HUDEP-2 (cell line): ENCODE data around the gene ZC3HAV1.
"Not testable (repeated sequence)": the region's sequence is repeated elsewhere in the genome, so short reads cannot be mapped to it uniquely, and the experiment has no call there.

Experiments
- DNase-seq, 76 experiments: peaks; one replicate each; lab custom pipeline; 2025; ENCODE audit not compliant: unreplicated experiment in 76 of 76; lab: John Stamatoyannopoulos, UW

ZC3HAV1 gene

GRCh38 chr7:139109188-139109982, at the start of gene ZC3HAV1:
ZC3HAV1 (minus strand) TSS chr7:139109720; CDS start chr7:139109331, 389 bp downstream.
- DNase-seq, result peak in 75 of 76 experiments; percentile 19 to 93 (median 81)

- peak in 17 of 76 experiments; percentile 1 to 52 (median 12) for DNase-seq
Observed at GRCh38 chr7:139153832-139154231, 44.3 kb upstream of the ZC3HAV1 start.

DNA sequence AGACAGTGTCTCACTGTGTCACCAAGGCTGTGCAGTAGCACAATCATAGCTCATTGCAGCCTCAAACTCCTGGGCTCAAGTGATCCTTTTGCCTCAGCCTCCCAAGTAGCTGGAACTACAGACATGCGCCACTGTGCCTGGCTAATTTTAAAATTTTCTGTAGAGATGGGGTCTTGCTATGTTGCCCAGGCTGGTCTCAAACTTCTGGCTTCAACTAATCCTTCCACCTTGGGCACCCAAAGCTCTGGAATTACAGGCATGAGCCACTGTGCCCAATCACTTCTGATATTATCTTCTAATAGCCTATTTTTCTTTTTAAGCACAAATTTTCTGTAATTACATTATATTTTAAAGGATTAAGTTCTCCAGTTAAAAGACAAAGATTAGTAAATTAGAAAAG, 42.6 kb upstream of the ZC3HAV1 start:
- no peak for DNase-seq

- no peak for DNase-seq
Observed at GRCh38 chr7:139139150-139139549, 29.6 kb upstream of the ZC3HAV1 start.

- DNase-seq, result peak in 73 of 76 experiments; percentile 21 to 89 (median 77)
Observed at GRCh38 chr7:139133335-139134139, 24.0 kb upstream of the ZC3HAV1 start.

- DNase-seq, result no peak
Observed at GRCh38 chr7:139132887-139133286, 23.4 kb upstream of the ZC3HAV1 start.

DNA sequence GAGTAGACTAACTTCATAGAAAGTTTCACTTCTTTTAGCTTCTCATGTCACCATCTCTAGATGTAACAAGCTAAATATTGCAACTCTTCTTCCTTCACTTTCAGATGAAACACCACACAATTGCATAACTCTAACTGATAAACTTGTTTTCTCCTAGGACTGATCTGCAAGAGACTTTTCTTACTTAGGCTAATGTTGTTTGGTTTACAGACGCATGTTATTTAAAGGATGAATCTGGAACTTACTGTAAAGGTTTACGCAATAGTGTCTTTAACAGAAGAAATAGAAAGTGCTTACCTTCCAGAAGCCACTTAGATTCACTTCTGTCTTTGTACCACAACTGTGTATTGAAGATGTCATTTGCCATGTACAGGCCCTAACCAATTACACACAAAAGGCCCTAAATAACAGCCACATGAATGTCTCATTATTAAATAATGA, 22.1 kb upstream of the ZC3HAV1 start:
- no peak for DNase-seq

- not testable (repeated sequence) for DNase-seq
Observed at GRCh38 chr7:139129814-139130213, 20.3 kb upstream of the ZC3HAV1 start.

- DNase-seq, result no peak
Observed at GRCh38 chr7:139127648-139128047, 18.1 kb upstream of the ZC3HAV1 start.

GRCh38 chr7:139125657-139126056, 16.1 kb upstream of the ZC3HAV1 start:
- no peak for DNase-seq

DNA sequence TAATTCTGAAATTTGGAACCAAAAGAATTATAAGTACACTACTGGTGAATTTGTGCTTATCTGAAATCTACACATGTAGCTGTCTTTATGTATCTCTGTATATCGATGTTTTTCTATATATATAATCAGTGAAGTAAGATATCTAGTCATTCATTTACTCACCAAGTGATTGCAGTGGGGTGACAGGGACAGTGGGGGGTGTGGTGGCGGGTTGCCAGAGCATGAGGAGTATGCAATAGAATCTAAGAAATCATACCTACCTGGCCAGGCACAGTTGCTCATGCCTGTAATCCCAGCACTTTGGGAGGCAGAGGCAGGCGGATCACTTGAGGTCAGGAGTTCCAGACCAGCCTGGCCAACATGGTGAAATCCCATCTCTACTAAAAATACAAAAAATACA, 15.5 kb upstream of the ZC3HAV1 start:
- DNase-seq, result peak in 14 of 76 experiments; percentile 4 to 41 (median 16)

GRCh38 chr7:139124084-139124914, 14.8 kb upstream of the ZC3HAV1 start:
- peak in 62 of 76 experiments; percentile 9 to 90 (median 58) for DNase-seq

DNA sequence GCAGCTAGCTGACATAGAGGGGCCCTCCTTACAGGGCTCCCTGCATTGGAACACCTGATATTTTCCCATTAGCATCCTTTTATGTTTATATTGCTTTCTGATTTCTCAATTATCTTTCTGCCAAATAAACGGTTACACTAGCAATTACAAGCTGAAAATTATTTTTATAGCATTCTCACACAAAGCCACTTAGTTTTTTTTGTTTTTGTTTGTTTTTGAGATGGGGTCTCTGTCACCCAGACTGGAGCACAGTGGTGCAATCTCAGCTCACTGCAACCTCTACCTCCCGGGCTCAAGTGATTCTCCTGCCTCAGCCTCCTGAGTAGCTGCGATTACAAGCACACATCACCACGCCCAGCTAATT, 9.9 kb upstream of the ZC3HAV1 start:
- DNase-seq, result no peak

DNA sequence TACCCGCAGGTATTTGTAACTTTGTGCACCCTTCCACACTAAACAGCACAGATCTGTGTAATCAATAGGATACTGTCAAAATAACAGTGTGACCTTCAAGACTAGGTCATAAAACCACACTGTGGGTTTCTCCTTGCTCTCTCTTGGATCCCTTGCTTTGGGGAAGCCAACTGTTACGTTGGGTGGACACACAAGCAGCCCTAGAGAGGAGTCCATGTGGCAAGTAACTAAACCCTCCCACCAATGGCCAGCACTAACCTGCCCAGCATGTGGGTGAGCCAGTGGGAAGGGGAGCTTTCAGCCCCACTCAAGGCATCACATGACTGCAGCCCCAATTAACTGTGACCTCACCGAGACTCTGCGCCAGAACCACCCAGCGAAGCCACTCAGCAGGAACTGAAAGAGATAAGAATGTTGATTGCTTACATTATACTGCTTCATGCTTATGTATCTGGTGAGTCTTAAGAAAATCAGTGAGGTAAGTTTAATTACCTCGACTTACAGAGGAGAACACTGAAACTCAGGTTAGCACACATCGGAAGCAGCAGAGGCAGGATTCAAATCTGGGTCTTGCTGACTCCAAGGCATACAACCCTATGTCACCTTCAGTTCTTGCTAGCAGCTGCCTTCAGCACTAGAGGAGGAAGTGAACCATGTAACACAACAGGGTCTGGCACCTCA, 9.4 kb upstream of the ZC3HAV1 start:
- DNase-seq, result peak in 29 of 76 experiments; percentile 8 to 57 (median 33)

GRCh38 chr7:139118234-139118804, 8.8 kb upstream of the ZC3HAV1 start:
- DNase-seq, result peak in 1 of 76 experiments; percentile 7

DNA sequence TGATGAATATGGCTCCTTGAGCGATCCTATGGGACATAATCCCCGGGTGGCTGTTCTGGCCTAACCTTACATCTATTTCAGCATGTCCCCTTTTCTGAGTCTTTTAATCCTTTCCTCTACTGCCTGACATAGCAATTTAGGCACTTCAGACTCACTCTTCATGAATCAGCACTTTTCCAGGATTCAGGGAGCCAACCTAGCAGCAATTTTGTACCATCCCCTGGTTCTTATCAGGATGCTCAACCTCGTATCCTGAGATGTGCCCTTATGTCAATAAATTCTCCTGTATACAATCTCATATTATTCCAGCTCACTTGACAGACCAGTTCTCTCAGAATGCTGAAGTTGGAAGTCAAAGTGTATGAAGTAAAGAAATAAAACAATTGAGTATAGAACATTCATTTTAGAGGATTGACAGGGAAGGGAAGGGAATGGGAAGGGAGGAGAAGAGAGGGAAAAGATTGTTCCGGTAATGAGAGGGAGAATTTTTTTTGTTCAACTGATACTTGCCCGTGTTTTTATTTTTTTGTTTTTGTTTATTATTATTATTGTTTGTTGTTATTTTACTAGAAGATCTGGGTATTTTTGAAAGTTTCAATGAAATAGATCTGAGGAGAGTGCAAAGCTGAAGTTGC, 8.2 kb upstream of the ZC3HAV1 start:
- no peak for DNase-seq

- DNase-seq, result no peak
Observed at GRCh38 chr7:139116999-139117398, 7.5 kb upstream of the ZC3HAV1 start.

DNA sequence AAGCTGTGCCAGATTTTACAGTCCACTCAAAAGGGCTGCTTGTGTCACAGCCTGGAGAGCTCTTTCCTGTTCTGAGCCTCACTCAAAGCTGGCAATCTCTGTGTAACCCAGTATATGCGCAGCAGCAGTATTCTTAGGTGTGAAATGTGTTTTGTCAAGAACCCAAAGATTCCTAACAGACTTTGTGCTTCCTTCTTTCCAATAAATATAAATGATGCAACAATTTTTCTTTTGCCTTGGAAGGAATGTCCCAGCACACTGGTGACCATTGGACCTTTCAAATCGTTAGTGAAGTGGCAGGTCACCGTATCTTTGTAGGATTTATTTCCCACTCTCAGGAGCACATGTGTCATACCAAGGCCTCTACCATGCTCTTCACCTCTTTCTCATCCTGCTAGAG, 5.6 kb upstream of the ZC3HAV1 start:
- no peak for DNase-seq

GRCh38 chr7:139114585-139114984, 5.1 kb upstream of the ZC3HAV1 start:
- DNase-seq, result no peak
